GM12873 (cell line): ENCODE data around the gene SUMO3.

Source experiments
- TF ChIP-seq, protein P1 (sequence below): IDR thresholded peaks from 2 replicates; pipeline ENCODE4 v1.5.1; 2012; ENCODE audit warnings: low read depth, mild to moderate bottlenecking, moderate library complexity, low read length, control low read depth; ENCODE audit not compliant: insufficient read depth; ENCODE audit errors: missing control alignments

The SUMO3 gene

DNA sequence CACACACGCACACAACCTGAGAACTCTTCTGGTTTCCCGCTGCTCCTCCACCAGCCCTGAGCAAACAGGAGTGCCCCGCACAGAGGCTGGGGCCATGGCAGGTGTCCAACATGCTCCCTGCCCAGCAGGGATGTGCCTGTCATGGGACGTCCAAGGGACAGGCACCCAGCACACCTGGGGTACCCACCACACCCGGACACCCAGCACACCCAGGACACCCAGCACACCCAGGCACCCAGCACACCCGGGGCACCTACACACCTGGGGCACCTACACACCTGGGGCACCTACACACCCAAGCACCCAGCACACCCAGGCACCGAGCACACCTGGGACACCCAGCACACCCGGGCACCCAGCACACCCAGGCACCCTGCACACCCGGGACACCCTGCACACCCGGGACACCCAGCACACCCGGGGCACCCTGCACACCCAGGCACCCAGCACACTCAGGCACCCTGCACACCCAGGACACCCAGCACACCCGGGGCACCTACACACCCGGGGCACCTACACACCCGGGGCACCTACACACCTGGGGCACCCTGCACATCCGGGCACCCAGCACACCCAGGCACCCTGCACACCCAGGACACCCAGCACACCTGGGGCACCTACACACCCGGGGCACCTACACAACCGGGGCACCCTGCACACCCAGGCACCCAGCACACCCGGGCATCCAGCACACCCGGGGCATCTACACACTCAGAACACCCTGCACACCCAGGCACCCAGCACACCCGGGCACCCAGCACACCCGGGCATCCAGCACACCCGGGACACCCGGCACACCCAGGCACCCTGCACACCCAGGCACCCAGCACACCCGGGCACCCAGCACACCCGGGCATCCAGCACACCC lies 54.2 kb downstream of the SUMO3 start:
- TF ChIP-seq, protein P1, sequence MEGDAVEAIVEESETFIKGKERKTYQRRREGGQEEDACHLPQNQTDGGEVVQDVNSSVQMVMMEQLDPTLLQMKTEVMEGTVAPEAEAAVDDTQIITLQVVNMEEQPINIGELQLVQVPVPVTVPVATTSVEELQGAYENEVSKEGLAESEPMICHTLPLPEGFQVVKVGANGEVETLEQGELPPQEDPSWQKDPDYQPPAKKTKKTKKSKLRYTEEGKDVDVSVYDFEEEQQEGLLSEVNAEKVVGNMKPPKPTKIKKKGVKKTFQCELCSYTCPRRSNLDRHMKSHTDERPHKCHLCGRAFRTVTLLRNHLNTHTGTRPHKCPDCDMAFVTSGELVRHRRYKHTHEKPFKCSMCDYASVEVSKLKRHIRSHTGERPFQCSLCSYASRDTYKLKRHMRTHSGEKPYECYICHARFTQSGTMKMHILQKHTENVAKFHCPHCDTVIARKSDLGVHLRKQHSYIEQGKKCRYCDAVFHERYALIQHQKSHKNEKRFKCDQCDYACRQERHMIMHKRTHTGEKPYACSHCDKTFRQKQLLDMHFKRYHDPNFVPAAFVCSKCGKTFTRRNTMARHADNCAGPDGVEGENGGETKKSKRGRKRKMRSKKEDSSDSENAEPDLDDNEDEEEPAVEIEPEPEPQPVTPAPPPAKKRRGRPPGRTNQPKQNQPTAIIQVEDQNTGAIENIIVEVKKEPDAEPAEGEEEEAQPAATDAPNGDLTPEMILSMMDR: no peak

DNA sequence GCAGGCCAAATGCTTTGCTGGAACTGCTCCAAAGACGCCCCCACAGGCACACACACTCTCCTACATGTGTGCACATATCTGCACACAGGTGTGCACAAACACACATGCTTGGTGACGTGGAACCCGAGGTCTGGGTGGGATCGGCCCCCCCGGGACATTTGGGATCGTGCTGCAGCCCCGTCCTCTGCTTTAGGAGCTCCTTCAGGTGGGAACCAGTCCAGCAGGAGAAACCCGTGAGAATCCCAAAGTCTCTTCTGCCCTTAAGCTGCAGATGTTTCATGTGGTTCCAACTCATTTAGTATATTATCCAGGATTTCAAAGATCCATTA lies 54.8 kb downstream of the SUMO3 start:
- TF ChIP-seq, protein P1: no peak

DNA sequence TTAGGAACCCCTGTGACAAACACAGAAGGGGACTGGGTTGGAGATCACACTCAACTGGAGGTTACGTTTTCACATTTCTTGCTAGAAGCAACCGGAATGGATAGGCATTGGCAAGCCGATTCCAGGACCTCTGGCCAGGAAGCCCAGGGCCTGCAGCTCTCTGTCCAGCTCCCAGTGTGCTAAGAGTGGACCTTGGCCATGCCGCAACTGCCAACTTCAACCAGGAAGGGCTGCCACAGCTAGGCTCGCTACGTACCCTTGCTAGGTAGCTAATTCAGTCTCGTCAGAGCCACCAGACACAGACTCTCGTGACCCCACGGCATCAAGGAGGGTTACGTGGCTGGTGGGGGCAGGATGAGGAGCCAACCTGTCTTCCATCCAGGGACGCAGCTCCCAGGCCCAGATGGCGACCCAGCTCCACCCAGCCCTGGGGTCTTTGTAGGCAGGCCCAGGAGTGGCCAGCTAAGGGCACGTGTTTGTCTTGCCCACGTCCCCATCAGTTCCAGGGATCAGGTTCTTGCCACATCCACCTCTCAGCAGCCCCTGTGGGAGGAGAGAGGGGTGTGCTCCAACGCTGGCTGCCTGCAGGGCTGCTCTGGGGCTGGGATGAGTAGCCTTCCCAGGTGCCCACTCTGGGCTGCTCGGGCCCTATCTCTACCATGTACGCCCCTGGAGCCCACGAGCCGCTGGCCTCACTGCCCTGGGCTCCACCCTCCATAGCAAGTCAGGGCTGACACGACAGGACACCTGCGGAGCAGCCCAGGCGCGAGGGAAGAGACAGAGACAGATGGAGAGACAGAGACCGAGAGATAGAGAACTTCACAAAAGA lies 55.4 kb downstream of the SUMO3 start:
- TF ChIP-seq, protein P1: no peak

- TF ChIP-seq, protein P1: no peak
These were observed 56.1 kb downstream of the SUMO3 start for GRCh38 chr21:44761747-44762208.

GRCh38 chr21:44761011-44761729 lies 56.7 kb downstream of the SUMO3 start:
- TF ChIP-seq, protein P1: peak; percentile 61

DNA sequence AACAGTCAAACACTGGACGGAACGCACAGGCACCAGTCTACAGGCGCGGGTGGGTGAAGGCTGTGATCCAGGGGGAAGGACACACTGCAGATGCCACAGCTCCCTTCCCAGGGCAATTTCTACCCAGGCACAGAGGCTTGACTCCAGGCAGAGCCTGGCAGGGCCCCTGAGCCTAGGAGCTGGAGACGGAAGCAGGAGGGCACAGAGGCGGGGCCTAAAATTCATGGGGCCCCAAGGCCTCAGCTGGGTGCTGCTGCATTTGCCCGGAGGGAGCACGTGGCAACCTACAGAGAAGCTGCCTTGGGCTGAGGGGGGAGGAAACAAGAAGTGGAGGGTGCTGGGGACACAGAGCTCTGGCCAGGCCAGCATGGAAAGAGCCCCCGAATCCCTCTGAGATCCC lies 57.5 kb downstream of the SUMO3 start:
- TF ChIP-seq, protein P1: no peak
